Adipocyte (in vitro differentiated cells): ENCODE results near the gene KCNQ1OT1.
"Not testable (repeated sequence)": the region's sequence is repeated elsewhere in the genome, so short reads cannot be mapped to it uniquely, and the experiment has no call there.

ENCODE experiments used
- DNase-seq: peaks from one replicate; pipeline ENCODE4 v3.0.0-alpha.2; 2015; ENCODE audit warnings: low read depth
- H3K27me3 ChIP-seq: replicated peaks from 2 replicates; pipeline ENCODE4 v1.7.0; 2013; ENCODE audit warnings: mild to moderate bottlenecking, low read length, moderate library complexity; ENCODE audit not compliant: control insufficient read depth, insufficient read depth
- H3K36me3 ChIP-seq: 2 replicates; pipeline ENCODE4 v1.7.0; 2013; ENCODE audit warnings: low read length, mild to moderate bottlenecking, moderate library complexity; ENCODE audit not compliant: control insufficient read depth, insufficient read depth, severe bottlenecking
- H3K4me1 ChIP-seq: 2 replicates; pipeline ENCODE4 v1.7.0; 2013; ENCODE audit warnings: mild to moderate bottlenecking, low read length, moderate library complexity; ENCODE audit not compliant: control insufficient read depth, insufficient read depth
- H3K4me3 ChIP-seq: 2 replicates; pipeline ENCODE4 v1.7.0; 2013; ENCODE audit warnings: mild to moderate bottlenecking, low read length, moderate library complexity
- H3K9ac ChIP-seq: 2 replicates; pipeline ENCODE4 v1.7.0; 2013; ENCODE audit warnings: mild to moderate bottlenecking, low read length, moderate library complexity
- H3K9me3 ChIP-seq: 2 replicates; pipeline ENCODE4 v1.7.0; 2013; ENCODE audit warnings: mild to moderate bottlenecking, low read length, moderate library complexity; ENCODE audit not compliant: control insufficient read depth

The KCNQ1OT1 gene

DNA sequence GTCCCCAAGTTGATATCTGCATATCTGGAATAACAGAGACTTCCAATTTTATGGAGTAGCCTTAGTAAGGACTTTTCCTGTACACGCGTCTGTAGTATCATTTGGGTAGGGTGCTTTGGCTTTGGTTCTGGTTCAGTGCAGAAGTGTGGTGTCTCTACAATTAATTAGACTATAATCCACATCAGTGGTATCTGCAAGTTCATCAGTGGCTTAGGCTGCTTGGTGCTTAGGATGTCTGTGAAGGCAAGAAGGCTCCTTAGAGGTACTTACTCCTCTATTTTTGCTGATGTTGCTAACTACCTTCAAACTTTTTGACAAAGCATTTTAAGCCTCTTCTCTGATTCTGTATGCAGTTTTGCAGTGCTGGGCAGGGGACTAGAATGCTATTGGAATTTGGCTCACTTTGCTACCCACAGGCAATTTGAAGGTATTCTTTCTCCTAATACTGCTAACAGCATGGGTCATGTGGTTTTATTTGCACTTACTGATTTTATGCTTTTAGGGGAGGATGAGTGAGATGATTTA lies 49.4 kb downstream of the KCNQ1OT1 start:
- no peak for DNase-seq
- H3K4me1 ChIP-seq = no peaks in the 10 kb centered on the region
- H3K36me3 ChIP-seq = no peaks in the 10 kb centered on the region
- H3K9me3 ChIP-seq = peaks cover 93% of the 10 kb centered on the region
- no peak overlapping the region for H3K9ac ChIP-seq
- H3K4me3 ChIP-seq = peak overlapping the region; percentile 42
- H3K27me3 ChIP-seq = no peaks in the 10 kb centered on the region

DNA sequence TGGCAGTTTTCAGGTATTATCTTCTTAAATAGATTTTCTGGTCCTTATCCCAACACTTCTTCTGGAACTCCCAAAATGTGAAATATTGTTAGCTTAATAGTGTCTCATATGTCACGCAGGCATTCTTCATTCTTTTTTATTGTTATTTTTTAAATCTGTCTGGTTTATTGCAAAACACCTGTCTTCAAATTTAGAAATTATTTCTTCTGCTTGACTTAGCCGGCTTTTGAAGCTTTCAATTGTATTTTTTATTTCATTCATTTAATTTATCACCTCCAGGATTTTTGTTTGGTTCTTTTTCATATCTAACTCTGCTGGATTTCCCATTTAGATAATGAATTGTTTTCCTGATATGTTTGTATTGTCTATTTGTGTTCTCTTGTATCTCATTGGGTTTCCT lies 49.9 kb downstream of the KCNQ1OT1 start:
- H3K36me3 ChIP-seq = no peaks in the 10 kb centered on the region
- no peak for DNase-seq
- no peak overlapping the region for H3K9ac ChIP-seq
- H3K4me3 ChIP-seq = peak overlapping the region; percentile 49
- peaks cover 95% of the 10 kb centered on the region for H3K9me3 ChIP-seq
- H3K27me3 ChIP-seq = no peaks in the 10 kb centered on the region
- H3K4me1 ChIP-seq = no peaks in the 10 kb centered on the region

DNA sequence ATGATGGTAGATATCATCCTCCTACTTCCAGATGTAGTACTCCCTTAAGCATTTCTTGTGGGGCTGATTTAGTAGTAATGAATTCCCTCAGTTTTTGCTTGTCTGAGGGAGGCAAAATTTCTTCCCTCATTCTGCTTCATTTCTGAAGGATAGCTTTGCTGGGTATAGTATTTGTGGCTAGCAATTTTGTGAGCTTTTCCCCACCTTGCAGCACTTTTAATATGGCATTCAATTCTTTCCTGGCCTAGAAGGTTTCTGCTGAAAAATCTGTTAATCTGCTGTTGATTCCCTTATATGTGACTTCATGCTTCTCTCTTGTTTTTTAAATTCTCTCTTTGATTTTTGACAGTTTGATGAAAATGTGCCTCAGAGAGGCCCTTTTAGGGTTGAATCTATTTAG lies 50.4 kb downstream of the KCNQ1OT1 start:
- no peak overlapping the region for H3K9ac ChIP-seq
- H3K9me3 ChIP-seq = peaks cover 97% of the 10 kb centered on the region
- no peaks in the 10 kb centered on the region for H3K27me3 ChIP-seq
- peak overlapping the region; percentile 49 for H3K4me3 ChIP-seq
- H3K36me3 ChIP-seq = no peaks in the 10 kb centered on the region
- no peak for DNase-seq
- H3K4me1 ChIP-seq = no peaks in the 10 kb centered on the region

DNA sequence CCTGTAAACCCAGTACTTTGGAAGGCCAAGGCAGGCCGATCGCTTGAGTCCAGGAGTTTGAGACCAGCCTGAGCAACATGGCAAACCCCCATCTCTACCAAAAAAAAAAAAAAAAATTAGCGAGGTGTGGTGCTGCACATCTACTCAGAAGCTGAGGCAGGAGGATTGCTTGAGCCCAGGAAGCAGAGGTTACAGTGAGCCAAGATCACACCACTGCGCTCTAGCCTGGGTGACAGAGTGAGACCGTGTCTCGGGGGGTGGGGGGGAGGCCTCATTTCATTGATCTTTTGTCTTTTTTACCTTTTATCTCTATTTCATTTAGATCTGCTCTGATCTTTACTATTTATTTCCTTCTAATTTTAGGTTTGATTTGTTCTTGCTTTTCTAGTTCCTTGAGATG lies 51.8 kb downstream of the KCNQ1OT1 start:
- no peaks in the 10 kb centered on the region for H3K27me3 ChIP-seq
- peaks cover 100% of the 10 kb centered on the region for H3K9me3 ChIP-seq

DNA sequence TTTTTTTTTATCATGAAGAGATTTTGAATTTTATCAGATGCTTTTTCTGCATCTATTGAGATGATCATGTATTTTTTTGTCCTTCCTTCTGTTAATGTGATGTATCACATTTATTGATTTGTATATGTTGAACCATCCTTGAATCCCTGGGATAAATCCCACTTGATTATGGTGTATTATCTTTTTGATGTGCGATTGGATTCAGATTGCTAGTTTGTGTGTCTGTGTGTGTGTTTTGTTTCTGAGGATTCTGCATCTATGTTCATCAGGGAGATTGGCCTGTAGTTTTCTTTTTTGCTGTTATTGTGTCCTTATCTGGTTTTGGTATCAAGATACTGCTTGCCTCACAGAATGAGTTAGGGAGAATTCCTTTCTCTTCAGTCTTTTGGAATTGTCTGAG lies 52.6 kb downstream of the KCNQ1OT1 start:
- Histone ChIP-seq H3K4me1 (no peaks in the 10 kb centered on the region), H3K27me3 (no peaks in the 10 kb centered on the region), H3K36me3 (no peaks in the 10 kb centered on the region), H3K4me3 (peak overlapping the region; percentile 18), H3K9ac (no peak overlapping the region), H3K9me3 (peaks cover 100% of the 10 kb centered on the region)
- no peak for DNase-seq

More for the DNA sequence above, 51.8 kb downstream of the KCNQ1OT1 start:
- peak overlapping the region; percentile 25 for H3K4me3 ChIP-seq
- no peak overlapping the region for H3K9ac ChIP-seq
- no peaks in the 10 kb centered on the region for H3K36me3 ChIP-seq
- DNase-seq = no peak
- H3K4me1 ChIP-seq = no peaks in the 10 kb centered on the region

DNA sequence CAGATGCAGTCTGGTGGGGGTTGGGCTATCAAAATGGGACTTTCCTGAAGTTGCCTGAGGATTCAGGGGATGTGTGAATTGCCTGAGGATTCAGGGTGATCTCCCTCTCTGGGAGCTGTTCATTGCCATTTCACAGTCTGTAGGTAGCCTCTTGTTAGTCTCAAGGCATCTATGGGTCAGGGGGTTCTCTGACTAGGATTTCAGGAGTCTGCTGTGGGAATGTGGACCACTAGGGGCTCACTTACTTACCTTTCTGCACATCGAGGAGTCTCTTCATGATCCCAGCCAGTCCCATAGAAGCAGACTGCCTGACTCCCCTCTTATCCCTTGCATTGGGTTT lies 54.0 kb downstream of the KCNQ1OT1 start:
- DNase-seq = no peak
- Histone ChIP-seq H3K9me3 (peaks cover 100% of the 10 kb centered on the region), H3K9ac (no peak overlapping the region), H3K27me3 (no peaks in the 10 kb centered on the region), H3K4me3 (peak overlapping the region; percentile 2), H3K4me1 (no peaks in the 10 kb centered on the region), H3K36me3 (no peaks in the 10 kb centered on the region)

DNA sequence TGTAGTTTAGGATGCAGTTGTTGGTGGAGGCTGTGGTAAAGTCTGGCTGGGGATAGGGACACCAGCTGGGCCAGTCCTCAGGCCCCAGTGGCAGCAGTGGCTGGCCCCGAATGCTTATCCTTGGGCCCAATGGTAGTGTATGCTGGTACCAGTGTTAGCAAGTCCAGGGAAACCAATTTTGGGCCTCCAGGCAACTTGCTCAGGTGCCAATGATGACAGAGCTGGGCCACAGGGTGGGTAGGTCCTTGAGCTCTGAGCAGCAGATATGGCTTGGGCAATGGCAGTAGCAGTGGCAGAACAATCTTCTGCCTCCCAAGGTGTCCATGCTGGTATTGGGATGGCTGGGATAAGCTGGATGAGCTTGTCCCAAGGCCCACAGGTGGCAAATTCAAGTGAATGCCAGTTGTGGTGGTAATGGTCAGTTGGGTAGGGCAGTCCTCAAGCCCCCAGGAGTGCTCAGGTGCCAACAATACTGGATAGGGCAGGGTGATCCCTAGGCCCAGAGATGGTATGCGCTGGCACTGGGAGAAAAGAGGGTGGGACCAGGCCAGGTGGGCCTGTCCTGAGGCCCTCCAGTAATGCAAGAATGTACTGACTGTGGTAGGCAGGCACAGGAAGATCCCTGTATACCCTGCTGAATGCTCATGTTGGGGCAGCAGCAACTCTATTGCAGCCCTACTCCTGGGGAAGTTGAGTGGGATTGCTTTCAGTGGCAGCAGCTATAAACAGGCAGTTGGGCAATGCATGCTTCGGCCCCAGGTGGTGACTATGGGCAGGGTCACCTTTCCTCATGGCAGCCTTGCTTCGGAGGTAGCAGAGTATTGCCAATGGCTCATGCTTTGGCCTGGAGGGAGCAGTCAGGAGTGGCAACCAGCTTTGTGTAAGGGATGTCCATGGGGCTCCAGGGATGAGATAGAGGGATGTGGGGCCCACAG lies 54.7 kb downstream of the KCNQ1OT1 start:
- Histone ChIP-seq H3K27me3 (no peaks in the 10 kb centered on the region), H3K4me3 (peak overlapping the region; percentile 65), H3K36me3 (no peaks in the 10 kb centered on the region), H3K4me1 (no peaks in the 10 kb centered on the region), H3K9ac (no peak overlapping the region), H3K9me3 (peaks cover 99% of the 10 kb centered on the region)
- DNase-seq = no peak

DNA sequence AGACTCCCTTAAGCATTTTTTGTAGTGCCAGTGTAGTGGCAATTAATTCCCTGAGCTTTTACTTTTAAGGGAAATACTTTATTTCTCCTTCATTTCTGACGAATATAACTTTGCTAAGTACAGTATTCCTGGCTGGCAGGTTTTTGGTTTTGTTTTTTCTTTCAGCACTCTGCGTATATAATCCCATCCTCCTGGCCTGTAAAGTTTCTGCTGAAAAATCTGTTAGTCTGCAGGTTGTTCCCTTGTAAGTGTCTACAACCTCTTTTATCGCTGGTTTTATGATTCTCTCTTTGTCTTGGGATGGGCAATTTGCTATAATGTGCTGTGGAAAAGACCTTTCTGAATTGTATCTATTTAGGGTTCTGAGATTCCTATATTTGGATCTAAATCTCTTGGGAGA lies 56.0 kb downstream of the KCNQ1OT1 start:
- no peaks in the 10 kb centered on the region for H3K4me1 ChIP-seq
- no peaks in the 10 kb centered on the region for H3K36me3 ChIP-seq
- no peaks in the 10 kb centered on the region for H3K27me3 ChIP-seq
- no peak for DNase-seq
- no peak overlapping the region for H3K9ac ChIP-seq
- peaks cover 99% of the 10 kb centered on the region for H3K9me3 ChIP-seq
- H3K4me3 ChIP-seq = peak overlapping the region; percentile 65

DNA sequence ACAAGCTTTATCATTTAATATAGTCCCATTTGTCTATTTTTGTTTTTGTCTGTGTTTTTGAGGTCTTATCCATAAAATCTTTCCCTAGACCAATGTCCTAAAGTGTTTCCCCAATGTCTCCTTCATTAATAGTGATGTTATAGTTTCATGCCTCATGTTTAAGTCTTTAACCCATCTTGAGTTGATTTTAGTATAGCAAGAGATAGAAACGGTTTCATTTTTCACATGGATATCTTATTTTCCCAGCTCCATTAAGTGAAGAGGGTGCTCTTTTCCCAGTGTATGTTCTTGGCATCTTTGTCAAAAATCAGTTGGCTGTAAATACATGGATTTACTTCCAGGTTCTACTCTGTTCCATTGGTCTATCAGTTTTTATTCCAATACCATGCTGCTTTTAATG lies 58.2 kb downstream of the KCNQ1OT1 start:
- H3K4me1 ChIP-seq = no peaks in the 10 kb centered on the region
- H3K27me3 ChIP-seq = no peaks in the 10 kb centered on the region
- no peak for DNase-seq
- H3K9me3 ChIP-seq = peaks cover 87% of the 10 kb centered on the region
- no peak overlapping the region for H3K4me3 ChIP-seq
- H3K36me3 ChIP-seq = no peaks in the 10 kb centered on the region
- no peak overlapping the region for H3K9ac ChIP-seq

DNA sequence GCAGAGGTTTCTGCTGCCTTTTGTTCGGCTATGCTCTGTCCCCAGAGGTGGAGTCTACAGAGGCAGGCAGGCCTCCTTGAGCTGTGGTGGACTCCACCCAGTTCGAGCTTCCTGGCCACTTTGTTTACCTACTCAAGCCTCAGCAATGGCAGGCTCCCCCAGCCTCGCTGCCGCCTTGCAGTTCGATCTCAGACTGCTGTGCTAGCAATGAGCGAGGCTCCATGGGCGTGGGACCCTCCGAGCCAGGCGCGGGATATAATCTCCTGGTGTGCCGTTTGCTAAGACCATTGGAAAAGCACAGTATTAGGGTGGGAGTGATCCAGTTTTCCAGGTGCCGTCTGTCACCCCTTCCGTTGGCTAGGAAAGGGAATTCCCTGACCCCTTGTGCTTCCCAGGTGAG lies 60.0 kb downstream of the KCNQ1OT1 start:
- not testable (repeated sequence) for H3K36me3 ChIP-seq, DNase-seq, H3K4me3 ChIP-seq, H3K9ac ChIP-seq, H3K27me3 ChIP-seq, H3K4me1 ChIP-seq
- H3K9me3 ChIP-seq = peaks cover 68% of the 10 kb centered on the region

DNA sequence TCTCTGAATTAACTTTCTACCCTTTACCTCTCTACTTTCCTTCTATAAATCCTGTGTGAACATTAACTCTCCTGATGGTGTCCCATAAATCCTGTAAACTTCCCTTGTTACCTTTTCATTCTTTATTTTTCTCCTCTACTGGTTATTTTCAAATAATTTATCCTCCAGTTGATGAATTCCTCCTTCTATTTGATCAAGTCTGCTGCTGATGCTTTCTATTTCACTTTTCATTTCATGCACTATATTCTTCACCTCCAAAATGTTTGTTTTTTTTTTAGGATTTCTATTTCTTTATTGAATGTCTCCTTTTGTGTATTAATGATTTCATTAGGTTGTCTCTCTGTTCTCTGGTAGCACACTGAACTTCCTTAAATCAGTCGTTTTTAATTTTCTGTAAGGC lies 68.6 kb downstream of the KCNQ1OT1 start:
- no peaks in the 10 kb centered on the region for H3K27me3 ChIP-seq
- no peaks in the 10 kb centered on the region for H3K36me3 ChIP-seq
- DNase-seq = no peak
- H3K4me3 ChIP-seq = no peak overlapping the region
- no peak overlapping the region for H3K9ac ChIP-seq
- peaks cover 77% of the 10 kb centered on the region for H3K9me3 ChIP-seq
- no peaks in the 10 kb centered on the region for H3K4me1 ChIP-seq
